Hepatocyte (in vitro differentiated cells): ENCODE results near the gene CATSPER1.

Experiments
- EZH2 ChIP-seq: fragments of 200-600 bp; sonication (generic); IDR thresholded peaks from 2 replicates; pipeline ENCODE4 v1.6.1; 2016; ENCODE audit warnings: antibody characterized with exemption, mild to moderate bottlenecking, borderline replicate concordance
- EZH2phosphoT487 ChIP-seq: fragments of 200-600 bp; sonication (generic); IDR thresholded peaks from one replicate; pipeline ENCODE4 v1.6.1; 2018; ENCODE audit warnings: antibody characterized with exemption, mild to moderate bottlenecking, low read depth, moderate library complexity; ENCODE audit not compliant: unreplicated experiment, severe bottlenecking

DNA sequence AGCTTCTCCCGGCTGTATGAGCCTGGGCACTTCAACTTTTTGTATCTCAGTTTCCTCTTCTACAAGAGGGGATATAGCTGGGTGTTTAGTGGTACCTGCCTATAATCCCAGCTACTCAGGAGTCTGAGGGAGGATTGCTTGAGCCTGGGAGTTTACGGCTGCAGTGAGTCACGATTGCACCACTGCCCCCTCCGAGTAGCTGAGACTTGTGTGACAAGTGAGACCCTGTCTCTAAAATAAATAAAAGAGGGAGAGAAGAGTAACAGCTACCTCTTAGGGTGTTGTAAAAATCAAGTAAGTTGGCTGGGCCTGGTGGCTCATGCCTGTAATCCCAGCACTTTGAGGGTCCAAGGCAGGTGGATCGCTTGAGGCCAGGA lies 10.0 kb upstream of the CATSPER1 start:
- TF ChIP-seq EZH2 (no peak), EZH2phosphoT487 (no peak)
